ENCODE results near the gene CMC2. TPM values are rescaled to one million over a fixed set of nuclear protein-coding genes. Genes with fewer than 3 reads are reported as not detected.

The CMC2 gene
- total and polyA plus RNA-seq, 2 donors from 2014 or later: 33.4 to 146 TPM

GRCh38 chr16:80972611-80973010 is 34.1 kb downstream of the CMC2 start:
- no peak for TF ChIP-seq CTCF (IDR thresholded peaks at IDR 0.05; ENCODE audit: borderline replicate concordance, extremely low read depth, insufficient read depth)
- DNase-seq: no peak
- H3K36me3 ChIP-seq (ENCODE audit: control insufficient read depth in 2 of 3, insufficient read depth in 3 of 3, low read length in 3 of 3): peaks cover 0 to 2% (median 0%) of the 10 kb centered on the region in 3 donors
- H3K9ac ChIP-seq (ENCODE audit: low read length in 3 of 3): no peak overlapping the region
- H3K4me3 ChIP-seq (ENCODE audit: low read length in 3 of 3): no peak overlapping the region
- no peak for FAIRE-seq
- no peaks in the 10 kb centered on the region for H3K27me3 ChIP-seq (ENCODE audit: control insufficient read depth, insufficient read depth, low read length)
- intact Hi-C loops (cut with DNase I): no loop called here
- no peaks in the 10 kb centered on the region for H3K9me3 ChIP-seq (ENCODE audit: control insufficient read depth in 2 of 3, insufficient read depth in 1 of 3, low read length in 3 of 3)
- no peak overlapping the region for H3K27ac ChIP-seq (ENCODE audit: low read depth in 2 of 2, low read length in 2 of 2)
- peaks cover 0 to 2% (median 0%) of the 10 kb centered on the region in 3 donors for H3K4me1 ChIP-seq (ENCODE audit: control insufficient read depth in 2 of 3, insufficient read depth in 2 of 3, low read depth in 1 of 3, low read length in 3 of 3)

- H3K27ac ChIP-seq (ENCODE audit: low read depth in 2 of 2, low read length in 2 of 2): no peak overlapping the region
- no peak overlapping the region for H3K9ac ChIP-seq (ENCODE audit: low read length in 3 of 3)
- H3K9me3 ChIP-seq (ENCODE audit: control insufficient read depth in 2 of 3, insufficient read depth in 1 of 3, low read length in 3 of 3): no peaks in the 10 kb centered on the region
- H3K36me3 ChIP-seq (ENCODE audit: control insufficient read depth in 2 of 3, insufficient read depth in 3 of 3, low read length in 3 of 3): peaks cover 0 to under 1% (median 0%) of the 10 kb centered on the region in 3 donors
- no peak for FAIRE-seq
- H3K27me3 ChIP-seq (ENCODE audit: control insufficient read depth, insufficient read depth, low read length): no peaks in the 10 kb centered on the region
- no peak overlapping the region for H3K4me3 ChIP-seq (ENCODE audit: low read length in 3 of 3)
- DNase-seq: no peak
- no peak for TF ChIP-seq CTCF (IDR thresholded peaks at IDR 0.05; ENCODE audit: borderline replicate concordance, extremely low read depth, insufficient read depth)
- intact Hi-C loops (cut with DNase I): no loop called here
- peaks cover 0 to 2% (median 0%) of the 10 kb centered on the region in 3 donors for H3K4me1 ChIP-seq (ENCODE audit: control insufficient read depth in 2 of 3, insufficient read depth in 2 of 3, low read depth in 1 of 3, low read length in 3 of 3)
Observed at GRCh38 chr16:80971819-80972218, 34.9 kb downstream of the CMC2 start.

- H3K36me3 ChIP-seq (ENCODE audit: control insufficient read depth in 2 of 3, insufficient read depth in 3 of 3, low read length in 3 of 3): no peaks in the 10 kb centered on the region
- H3K27me3 ChIP-seq (ENCODE audit: control insufficient read depth, insufficient read depth, low read length): no peaks in the 10 kb centered on the region
- DNase-seq (no peak), FAIRE-seq (no peak)
- H3K9ac ChIP-seq (ENCODE audit: low read length in 3 of 3): no peak overlapping the region
- no peak for TF ChIP-seq CTCF (IDR thresholded peaks at IDR 0.05; ENCODE audit: borderline replicate concordance, extremely low read depth, insufficient read depth)
- peaks cover 0 to 2% (median 0%) of the 10 kb centered on the region in 3 donors for H3K4me1 ChIP-seq (ENCODE audit: control insufficient read depth in 2 of 3, insufficient read depth in 2 of 3, low read depth in 1 of 3, low read length in 3 of 3)
- H3K4me3 ChIP-seq (ENCODE audit: low read length in 3 of 3): no peak overlapping the region
- H3K27ac ChIP-seq (ENCODE audit: low read depth in 2 of 2, low read length in 2 of 2): no peak overlapping the region
- no peaks in the 10 kb centered on the region for H3K9me3 ChIP-seq (ENCODE audit: control insufficient read depth in 2 of 3, insufficient read depth in 1 of 3, low read length in 3 of 3)
- intact Hi-C loops (cut with DNase I): no loop called here
Observed at GRCh38 chr16:80969114-80969484, 37.6 kb downstream of the CMC2 start.

Data from kidney (tissue), 14 donors.